ENCODE measurements around the gene ITGBL1. TPM values are rescaled to one million over a fixed set of nuclear protein-coding genes. Genes with fewer than 3 reads are reported as not detected.

ITGBL1 gene
- total RNA-seq, 1 experiment from 2014 or later: 37.1 TPM

DNA sequence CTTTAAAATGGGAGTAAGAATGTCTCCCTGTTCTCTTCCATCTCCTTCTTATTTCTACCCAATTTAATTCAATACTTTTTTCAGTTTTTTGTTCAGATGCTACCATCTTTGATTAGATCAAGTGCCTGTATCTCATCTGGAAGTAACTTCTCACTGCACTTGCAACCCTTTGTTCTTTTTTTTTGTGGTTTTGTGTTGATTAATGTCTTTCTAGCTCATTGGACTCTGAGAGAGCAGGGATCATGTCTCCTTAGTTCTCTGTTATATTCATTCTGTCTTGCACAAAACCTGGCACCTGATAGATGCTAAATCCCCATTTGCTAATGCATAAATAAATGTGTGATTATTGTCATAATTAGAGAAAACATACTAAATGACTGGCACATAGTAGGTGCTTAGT, 834 bp upstream of the ITGBL1 start:
- Histone ChIP-seq H3K27me3 (ENCODE audit: low read length) (no peaks in the 10 kb centered on the region), H3K4me3 (ENCODE audit: low read length) (peak overlapping the region; percentile 85), H3K9ac (ENCODE audit: low read length) (peak overlapping the region; percentile 81), H3K9me2 (replicated peaks; ENCODE audit: low read length) (no peaks in the 10 kb centered on the region), H3K4me2 (ENCODE audit: low read length) (peak overlapping the region; percentile 89), H3K4me1 (ENCODE audit: insufficient read depth, low read length) (peaks cover 51% of the 10 kb centered on the region), H3K27ac (ENCODE audit: low read length) (peak overlapping the region; percentile 99), H3K79me2 (ENCODE audit: low read length) (peaks cover 30% of the 10 kb centered on the region), H3K36me3 (ENCODE audit: low read depth, low read length) (no peaks in the 10 kb centered on the region), H3F3A (ENCODE audit: low read length, unreplicated experiment) (peaks cover 8% of the 10 kb centered on the region), H4K20me1 (ENCODE audit: low read length) (no peaks in the 10 kb centered on the region), H3K9me3 (ENCODE audit: low read length) (no peaks in the 10 kb centered on the region), H2AFZ (ENCODE audit: low read length) (no peak overlapping the region)
- no TSS peak for BruUV-seq (replicated peaks)
- ChIA-PET POLR2A (ENCODE audit: unreplicated experiment) (no interaction called here), CTCF (no interaction called here)
- intact Hi-C loops (cut with micrococcal nuclease): loop anchor here (2.0 to 5.0 kb wide), 8 partner anchors 35 to 307 kb away; partner anchors contain the start of gene NALCN
- DNase-seq (no peak), ATAC-seq (no peak)
- no peak for TF ChIP-seq EZH2phosphoT487 (IDR thresholded peaks at IDR 0.05; ENCODE audit: borderline replicate concordance, low read length)
- TF ChIP-seq, protein P1, sequence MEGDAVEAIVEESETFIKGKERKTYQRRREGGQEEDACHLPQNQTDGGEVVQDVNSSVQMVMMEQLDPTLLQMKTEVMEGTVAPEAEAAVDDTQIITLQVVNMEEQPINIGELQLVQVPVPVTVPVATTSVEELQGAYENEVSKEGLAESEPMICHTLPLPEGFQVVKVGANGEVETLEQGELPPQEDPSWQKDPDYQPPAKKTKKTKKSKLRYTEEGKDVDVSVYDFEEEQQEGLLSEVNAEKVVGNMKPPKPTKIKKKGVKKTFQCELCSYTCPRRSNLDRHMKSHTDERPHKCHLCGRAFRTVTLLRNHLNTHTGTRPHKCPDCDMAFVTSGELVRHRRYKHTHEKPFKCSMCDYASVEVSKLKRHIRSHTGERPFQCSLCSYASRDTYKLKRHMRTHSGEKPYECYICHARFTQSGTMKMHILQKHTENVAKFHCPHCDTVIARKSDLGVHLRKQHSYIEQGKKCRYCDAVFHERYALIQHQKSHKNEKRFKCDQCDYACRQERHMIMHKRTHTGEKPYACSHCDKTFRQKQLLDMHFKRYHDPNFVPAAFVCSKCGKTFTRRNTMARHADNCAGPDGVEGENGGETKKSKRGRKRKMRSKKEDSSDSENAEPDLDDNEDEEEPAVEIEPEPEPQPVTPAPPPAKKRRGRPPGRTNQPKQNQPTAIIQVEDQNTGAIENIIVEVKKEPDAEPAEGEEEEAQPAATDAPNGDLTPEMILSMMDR (conservative IDR thresholded peaks at IDR 0.05; ENCODE audit: low read depth, low read length): no peak
- no peak for TF ChIP-seq EZH2 (IDR thresholded peaks at IDR 0.05; ENCODE audit: low read length, unreplicated experiment)

GRCh38 chr13:101453784-101454201, 1.3 kb downstream of the ITGBL1 start:
- H4K20me1 ChIP-seq (ENCODE audit: low read length): no peaks in the 10 kb centered on the region
- peak; percentile 81 for DNase-seq
- TF ChIP-seq, protein P1 (conservative IDR thresholded peaks at IDR 0.05; ENCODE audit: low read depth, low read length): peak; percentile 61; the same call in 1 of the 2 replicates
- no peak for TF ChIP-seq EZH2phosphoT487 (IDR thresholded peaks at IDR 0.05; ENCODE audit: borderline replicate concordance, low read length)
- no peak for TF ChIP-seq EZH2 (IDR thresholded peaks at IDR 0.05; ENCODE audit: low read length, unreplicated experiment)
- no peaks in the 10 kb centered on the region for H3K27me3 ChIP-seq (ENCODE audit: low read length)
- peaks cover 69% of the 10 kb centered on the region for H3K4me1 ChIP-seq (ENCODE audit: insufficient read depth, low read length)
- ChIA-PET POLR2A (ENCODE audit: unreplicated experiment) (no interaction called here), CTCF (no interaction called here)
- no peaks in the 10 kb centered on the region for H3K9me3 ChIP-seq (ENCODE audit: low read length)
- no TSS peak for BruUV-seq (replicated peaks)
- peaks cover 11% of the 10 kb centered on the region; the same call in 1 of the 2 replicates for H3K36me3 ChIP-seq (ENCODE audit: low read depth, low read length)
- no peaks in the 10 kb centered on the region for H3K9me2 ChIP-seq (replicated peaks; ENCODE audit: low read length)
- H3K4me3 ChIP-seq (ENCODE audit: low read length): peak overlapping the region; percentile 85
- H3K79me2 ChIP-seq (ENCODE audit: low read length): peaks cover 52% of the 10 kb centered on the region
- ATAC-seq: peak; percentile 25
- peak overlapping the region; percentile 99 for H3K27ac ChIP-seq (ENCODE audit: low read length)
- peak overlapping the region; percentile 76 for H2AFZ ChIP-seq (ENCODE audit: low read length)
- intact Hi-C loops (cut with micrococcal nuclease): loop anchor here (1.0 to 5.0 kb wide), 9 partner anchors 37 to 309 kb away; partner anchors contain the start of gene NALCN
- H3F3A ChIP-seq (ENCODE audit: low read length, unreplicated experiment): peaks cover 8% of the 10 kb centered on the region
- H3K4me2 ChIP-seq (ENCODE audit: low read length): peak overlapping the region; percentile 89
- peak overlapping the region; percentile 81 for H3K9ac ChIP-seq (ENCODE audit: low read length)

DNA sequence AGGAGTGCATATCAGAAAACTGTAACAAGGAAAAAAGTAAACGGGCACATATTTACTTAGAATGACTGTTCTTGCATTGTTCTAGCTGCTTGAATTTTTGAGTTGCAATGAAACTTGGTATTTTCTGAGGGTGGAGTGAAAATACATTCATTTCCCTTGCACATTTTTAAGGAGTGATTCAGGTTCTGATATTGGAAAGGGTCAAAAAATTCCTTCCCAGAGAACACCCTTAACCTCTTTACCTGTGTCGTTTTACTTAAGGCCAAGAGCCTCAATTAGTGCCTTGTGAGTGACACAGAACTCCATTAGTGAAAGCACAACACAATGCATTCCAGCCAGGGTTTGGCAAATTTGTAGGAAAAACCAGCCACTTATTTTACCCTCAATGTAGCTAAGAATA, 2.3 kb downstream of the ITGBL1 start:
- Histone ChIP-seq H3K79me2 (ENCODE audit: low read length) (peaks cover 59% of the 10 kb centered on the region), H3K27me3 (ENCODE audit: low read length) (no peaks in the 10 kb centered on the region), H3K27ac (ENCODE audit: low read length) (peak overlapping the region; percentile 99), H3K4me1 (ENCODE audit: insufficient read depth, low read length) (peaks cover 60% of the 10 kb centered on the region), H3K4me3 (ENCODE audit: low read length) (peak overlapping the region; percentile 85; the same call in 1 of the 2 replicates), H3K4me2 (ENCODE audit: low read length) (peak overlapping the region; percentile 89), H3K9ac (ENCODE audit: low read length) (peak overlapping the region; percentile 81), H2AFZ (ENCODE audit: low read length) (no peak overlapping the region), H3K9me3 (ENCODE audit: low read length) (no peaks in the 10 kb centered on the region), H3K36me3 (ENCODE audit: low read depth, low read length) (peaks cover 14% of the 10 kb centered on the region; the same call in 1 of the 2 replicates), H4K20me1 (ENCODE audit: low read length) (no peaks in the 10 kb centered on the region), H3F3A (ENCODE audit: low read length, unreplicated experiment) (peaks cover 8% of the 10 kb centered on the region), H3K9me2 (replicated peaks; ENCODE audit: low read length) (no peaks in the 10 kb centered on the region)
- DNase-seq (peak; percentile 86), ATAC-seq (peak; percentile 22)
- ChIA-PET POLR2A (ENCODE audit: unreplicated experiment) (interaction anchor here (0.6 kb wide), 1 partner anchor 121 kb away, joined by 9 read pairs; no protein-coding TSS in a partner anchor), CTCF (interaction anchor here (0.7 kb wide), 1 partner anchor 495 kb away, joined by 5 read pairs; no protein-coding TSS in a partner anchor)
- BruUV-seq (replicated peaks): TSS peak; percentile 23
- no peak for TF ChIP-seq EZH2phosphoT487 (IDR thresholded peaks at IDR 0.05; ENCODE audit: borderline replicate concordance, low read length)
- TF ChIP-seq, protein P1 (conservative IDR thresholded peaks at IDR 0.05; ENCODE audit: low read depth, low read length): no peak
- TF ChIP-seq EZH2 (IDR thresholded peaks at IDR 0.05; ENCODE audit: low read length, unreplicated experiment): no peak
- intact Hi-C loops (cut with micrococcal nuclease): loop anchor here (1.0 to 5.0 kb wide), 7 partner anchors 58 to 304 kb away; no protein-coding TSS in a partner anchor
